H7 (cell line): ENCODE data around the gene CD38. TPM values are rescaled to one million over a fixed set of nuclear protein-coding genes. Genes with fewer than 3 reads are reported as not detected.
"Not testable (repeated sequence)": the region's sequence is repeated elsewhere in the genome, so short reads cannot be mapped to it uniquely, and the experiment has no call there.

Source experiments
- DNase-seq: peaks from one replicate; pipeline ENCODE4 v3.0.0; 2012
- H3K27me3 ChIP-seq: 2 replicates; pipeline ENCODE4 v1.6.0; 2011; ENCODE audit warnings: mild to moderate bottlenecking, low read length; ENCODE audit not compliant: control insufficient read depth, insufficient read depth
- H3K36me3 ChIP-seq: replicated peaks from 2 replicates; pipeline ENCODE4 v1.5.1; 2011; ENCODE audit warnings: low read length; ENCODE audit not compliant: control insufficient read depth, insufficient read depth
- H3K4me3 ChIP-seq: 2 replicates; pipeline ENCODE4 v1.5.1; 2011; ENCODE audit warnings: low read depth, mild to moderate bottlenecking, control low read depth, low read length, moderate library complexity; ENCODE audit not compliant: insufficient read depth
- total RNA-seq: library from RNA; depleted of rRNA; stranded (reverse); fragments of >200 nt; shearing (Covaris generic); gene quantifications from 2 replicates; pipeline ENCODE4 v1.2.3, GENCODE V29; 2014

CD38 gene
- total RNA-seq, 1 experiment from 2014 or later = 1.1 TPM

GRCh38 chr4:15753081-15753480, 25.0 kb upstream of the CD38 start:
- Histone ChIP-seq H3K36me3 (no peaks in the 10 kb centered on the region), H3K4me3 (no peak overlapping the region), H3K27me3 (no peaks in the 10 kb centered on the region)
- no peak for DNase-seq

- no peak for DNase-seq
- H3K36me3 ChIP-seq = no peaks in the 10 kb centered on the region
- no peaks in the 10 kb centered on the region for H3K27me3 ChIP-seq
- no peak overlapping the region for H3K4me3 ChIP-seq
Observed at GRCh38 chr4:15753786-15754185, 24.3 kb upstream of the CD38 start.

GRCh38 chr4:15754323-15754722, 23.8 kb upstream of the CD38 start:
- Histone ChIP-seq H3K27me3 (no peaks in the 10 kb centered on the region), H3K4me3 (no peak overlapping the region), H3K36me3 (no peaks in the 10 kb centered on the region)
- no peak for DNase-seq

DNA sequence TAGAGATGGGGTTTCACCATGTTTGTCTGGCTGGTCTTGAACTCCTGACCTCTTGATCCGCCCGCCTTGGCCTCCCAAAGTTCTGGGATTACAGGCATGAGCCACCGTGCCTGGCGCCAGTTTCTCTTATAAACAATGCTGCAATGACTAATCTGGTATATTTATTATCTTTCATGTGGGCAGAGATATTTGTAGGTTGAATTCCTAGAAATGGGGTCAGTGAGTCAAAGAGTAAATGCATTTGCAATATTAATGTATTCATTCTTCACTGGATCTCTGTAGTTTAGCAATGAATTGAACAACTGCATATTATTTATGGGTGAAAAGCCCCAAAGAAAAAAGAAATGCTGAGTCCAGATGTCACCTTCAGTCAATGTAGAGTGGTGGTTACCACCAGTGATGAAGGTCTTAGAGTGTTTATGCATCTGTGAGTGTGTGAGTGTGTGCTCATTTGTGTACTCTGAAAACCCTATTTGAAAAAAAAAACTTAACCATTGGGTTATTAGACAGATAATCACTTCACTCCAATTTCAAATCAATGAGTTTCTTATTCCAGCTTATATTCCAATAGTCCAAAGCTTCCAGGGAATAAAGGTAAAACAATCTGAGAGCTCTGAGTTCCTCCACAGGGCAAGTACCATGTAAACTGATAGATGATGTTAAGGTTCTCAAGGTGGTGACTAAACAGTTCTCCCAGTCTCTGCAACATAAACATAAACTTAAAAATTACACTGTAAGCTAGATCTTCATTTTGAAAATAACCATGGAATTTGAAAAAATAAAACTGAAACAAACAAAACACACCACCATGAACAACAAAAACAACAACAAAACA, 22.6 kb upstream of the CD38 start:
- Histone ChIP-seq H3K36me3 (no peaks in the 10 kb centered on the region), H3K4me3 (no peak overlapping the region), H3K27me3 (no peaks in the 10 kb centered on the region)
- DNase-seq = no peak

DNA sequence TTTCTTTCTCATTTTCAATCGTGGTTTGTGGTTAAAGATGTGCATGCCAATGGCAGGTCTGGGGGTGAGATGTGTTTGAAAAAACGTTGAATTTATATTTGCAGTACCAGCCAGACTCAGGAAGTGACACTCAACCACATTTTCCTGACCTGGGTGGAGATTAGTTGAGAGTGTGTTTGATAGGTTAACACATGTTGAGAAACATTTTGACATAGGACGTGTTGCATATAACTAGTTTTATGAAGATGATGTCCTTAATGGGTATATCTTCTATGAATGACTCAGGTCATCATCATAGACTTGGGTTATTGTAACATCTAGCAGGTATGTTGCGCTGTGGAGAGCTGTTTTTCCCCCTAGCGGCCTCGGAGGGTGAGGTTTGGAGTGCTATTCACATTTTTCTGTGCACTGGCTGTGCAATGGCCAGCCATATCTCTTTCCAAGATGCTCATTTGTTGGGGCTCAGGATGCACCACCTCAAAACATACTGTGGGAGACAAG, 21.7 kb upstream of the CD38 start:
- no peak for DNase-seq
- Histone ChIP-seq H3K36me3 (no peaks in the 10 kb centered on the region), H3K27me3 (no peaks in the 10 kb centered on the region), H3K4me3 (no peak overlapping the region)

GRCh38 chr4:15757054-15757453, 21.1 kb upstream of the CD38 start:
- Histone ChIP-seq H3K27me3 (no peaks in the 10 kb centered on the region), H3K36me3 (no peaks in the 10 kb centered on the region), H3K4me3 (no peak overlapping the region)
- DNase-seq = no peak

DNA sequence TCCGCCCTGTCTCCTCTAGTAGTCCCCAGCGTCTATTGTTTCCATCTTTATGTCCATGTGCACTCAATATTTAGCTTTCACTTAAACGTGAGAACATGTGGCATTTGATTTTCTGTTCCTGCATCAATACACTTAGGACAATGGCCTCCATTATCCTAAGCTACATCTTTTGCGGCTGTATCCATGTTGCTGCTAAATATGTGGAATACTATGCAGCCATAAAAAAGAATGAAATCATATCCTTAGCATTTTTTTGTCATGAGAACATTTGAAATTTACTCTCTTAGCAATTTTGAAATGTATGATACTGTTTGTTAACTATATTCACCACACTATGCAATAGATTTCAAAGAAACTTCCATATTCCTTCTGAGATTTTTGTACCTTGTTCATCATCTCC, 19.8 kb upstream of the CD38 start:
- no peaks in the 10 kb centered on the region for H3K36me3 ChIP-seq
- no peak overlapping the region for H3K4me3 ChIP-seq
- no peak for DNase-seq
- H3K27me3 ChIP-seq = no peaks in the 10 kb centered on the region

DNA sequence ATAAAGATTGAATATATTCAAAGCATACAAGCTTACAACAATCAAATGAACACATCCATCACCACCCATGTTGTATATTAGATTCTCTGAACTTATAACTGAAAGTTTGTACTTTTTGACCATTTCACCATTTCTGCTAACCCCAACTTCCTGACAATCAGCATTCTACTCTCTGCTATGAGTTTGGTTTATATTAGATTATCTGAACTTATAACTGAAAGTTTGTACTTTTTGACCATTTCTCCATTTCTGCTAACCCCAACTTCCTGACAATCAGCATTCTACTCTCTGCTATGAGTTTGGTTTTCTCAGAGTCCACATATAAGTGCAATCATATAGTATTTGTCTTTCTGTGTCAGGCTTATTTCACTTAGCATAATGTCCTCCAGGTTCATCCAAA, 15.7 kb upstream of the CD38 start:
- not testable (repeated sequence) for H3K27me3 ChIP-seq, H3K36me3 ChIP-seq, H3K4me3 ChIP-seq, DNase-seq

DNA sequence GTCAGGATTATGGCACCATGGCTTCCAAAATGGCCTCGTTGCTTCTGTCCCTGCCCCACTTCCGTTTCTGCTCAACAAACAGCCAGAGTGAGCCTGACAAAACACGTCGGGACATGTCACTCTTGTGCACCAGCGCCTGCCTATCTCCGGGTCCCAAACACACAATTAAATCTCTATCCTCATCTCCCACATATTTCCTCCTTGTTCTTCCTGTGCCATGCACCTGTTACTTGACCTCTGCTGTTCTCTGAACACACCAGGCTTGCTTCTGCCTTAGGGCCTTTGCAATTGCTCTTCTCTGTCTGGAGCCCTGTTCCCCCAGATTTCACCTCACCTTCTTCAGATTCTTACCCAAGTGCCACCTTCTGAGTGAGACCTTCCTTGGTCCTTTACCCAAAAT, 12.7 kb upstream of the CD38 start:
- DNase-seq = no peak
- no peak overlapping the region for H3K4me3 ChIP-seq
- H3K36me3 ChIP-seq = no peaks in the 10 kb centered on the region
- no peaks in the 10 kb centered on the region for H3K27me3 ChIP-seq

DNA sequence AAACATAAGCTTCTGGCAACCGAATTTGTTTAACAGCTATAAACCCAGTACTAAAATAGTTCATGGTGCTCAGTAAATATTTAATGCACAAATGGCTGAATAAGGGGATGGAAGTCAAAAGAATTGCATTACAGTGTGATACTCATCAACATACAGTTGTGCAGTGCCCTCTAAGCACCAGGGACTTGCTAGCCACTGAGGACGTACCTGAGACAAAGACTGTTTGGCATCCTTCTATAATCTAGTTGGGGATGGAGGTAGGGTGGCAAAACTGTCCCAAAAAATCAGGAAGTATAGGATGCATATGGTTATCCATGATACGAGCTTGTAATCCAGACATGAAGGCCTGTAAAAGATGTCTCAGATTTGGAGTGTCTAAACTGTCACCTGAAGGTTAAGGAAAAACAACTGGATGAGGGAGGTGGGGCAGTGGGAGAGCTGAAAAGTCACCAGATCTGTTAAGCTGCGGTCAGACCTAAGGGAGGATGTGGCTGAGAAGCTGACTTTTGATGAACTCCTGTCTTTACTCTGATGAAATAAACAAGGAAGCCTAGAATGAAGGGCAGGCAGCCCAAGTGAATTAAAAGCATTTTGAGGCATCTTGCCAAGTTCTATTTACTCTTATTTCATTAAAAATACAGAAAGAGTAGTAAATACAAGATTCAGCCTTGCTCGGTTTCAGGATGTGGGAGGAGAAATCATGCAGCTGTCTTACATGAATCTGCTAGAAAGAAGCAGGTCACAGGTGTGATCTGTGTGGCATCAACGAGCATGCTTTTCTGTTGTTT, 12.0 kb upstream of the CD38 start:
- DNase-seq = no peak
- no peak overlapping the region for H3K4me3 ChIP-seq
- H3K27me3 ChIP-seq = no peaks in the 10 kb centered on the region
- H3K36me3 ChIP-seq = no peaks in the 10 kb centered on the region

DNA sequence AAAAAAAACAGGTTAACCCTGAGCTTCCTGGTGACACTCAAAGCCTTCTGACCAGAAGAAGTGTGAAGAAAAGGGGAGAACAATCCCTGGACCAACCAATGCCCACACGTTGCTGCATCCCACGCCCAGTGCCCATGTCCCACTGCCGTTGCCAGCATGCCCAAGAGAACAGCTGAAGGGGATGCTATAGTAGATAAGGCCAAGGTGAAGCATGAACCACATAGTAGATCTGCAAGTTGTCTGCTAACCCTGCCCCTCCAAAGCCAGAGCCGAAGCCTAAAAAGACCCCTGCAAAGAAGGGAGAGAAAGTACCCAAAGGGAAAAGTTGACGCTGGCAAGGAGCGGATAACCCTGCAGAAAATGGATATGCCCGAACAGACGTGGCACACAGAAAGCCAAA, 11.3 kb upstream of the CD38 start:
- H3K4me3 ChIP-seq = no peak overlapping the region
- no peaks in the 10 kb centered on the region for H3K27me3 ChIP-seq
- DNase-seq = no peak
- no peaks in the 10 kb centered on the region for H3K36me3 ChIP-seq

DNA sequence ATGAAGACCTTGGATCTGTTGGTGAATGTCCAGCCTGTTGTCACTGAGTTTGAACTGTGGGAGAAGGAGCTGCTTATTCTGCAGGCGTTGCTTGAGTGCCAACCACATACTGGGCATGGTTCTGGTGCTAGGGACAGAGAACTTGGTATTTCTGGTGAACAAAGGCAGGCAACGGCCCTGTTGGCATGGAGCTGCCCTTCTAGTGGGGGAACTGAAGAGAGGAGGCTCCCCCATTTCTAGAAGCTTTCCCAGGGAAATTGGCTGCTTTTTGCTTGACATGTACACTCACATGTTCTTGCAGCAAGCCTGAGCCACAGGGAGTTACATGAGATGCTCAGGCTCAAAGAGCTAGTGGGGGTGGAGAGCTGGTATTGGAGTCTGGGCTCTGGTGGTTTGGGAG, 8.9 kb upstream of the CD38 start:
- H3K27me3 ChIP-seq = no peaks in the 10 kb centered on the region; the same call in 1 of the 2 replicates
- no peak for DNase-seq
- H3K36me3 ChIP-seq = no peaks in the 10 kb centered on the region
- no peak overlapping the region for H3K4me3 ChIP-seq

DNA sequence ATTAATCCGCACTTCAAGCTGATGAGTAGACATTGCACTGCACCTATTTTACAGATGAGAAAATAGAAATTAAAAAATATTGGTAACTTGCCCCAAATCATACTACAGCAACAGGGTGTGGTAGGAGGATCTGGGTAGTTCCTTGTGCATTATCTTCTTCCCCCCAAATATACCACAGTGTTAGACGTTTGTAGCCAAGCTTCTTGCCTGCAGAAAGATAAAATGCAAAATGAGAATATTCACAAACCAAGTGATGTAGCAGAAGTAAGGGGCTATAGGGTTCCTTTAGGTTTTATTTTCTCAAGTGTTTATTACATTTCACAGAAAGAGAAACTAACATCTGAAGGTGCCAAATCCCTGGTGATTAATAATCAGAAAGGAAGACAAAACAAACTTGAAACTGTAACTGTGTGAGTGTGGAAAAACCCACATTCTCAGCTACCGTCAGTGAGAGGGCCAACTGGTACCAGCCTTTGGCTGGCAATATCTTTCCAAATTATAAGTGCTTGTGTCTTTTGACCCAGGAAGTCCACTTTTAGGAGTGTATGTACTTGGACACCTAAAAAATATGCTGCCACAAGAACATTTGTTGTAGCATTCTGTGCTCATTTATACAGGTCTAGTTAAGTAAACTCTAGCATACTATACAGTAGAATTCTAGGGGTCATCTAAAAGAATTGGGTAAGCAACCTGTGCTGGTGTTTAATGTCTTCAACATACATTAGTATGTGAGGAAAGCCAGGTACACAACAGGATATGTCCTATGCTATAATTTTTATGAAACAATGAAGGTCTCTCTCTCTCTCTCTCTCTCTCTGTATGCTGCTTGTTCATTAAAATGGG, 6.7 kb upstream of the CD38 start:
- no peaks in the 10 kb centered on the region for H3K36me3 ChIP-seq
- no peak overlapping the region for H3K4me3 ChIP-seq
- DNase-seq = no peak
- no peaks in the 10 kb centered on the region; the same call in 1 of the 2 replicates for H3K27me3 ChIP-seq

- Histone ChIP-seq H3K36me3 (no peaks in the 10 kb centered on the region), H3K27me3 (peaks cover 21% of the 10 kb centered on the region), H3K4me3 (no peak overlapping the region)
- DNase-seq = no peak
Observed at GRCh38 chr4:15774020-15774420, 4.1 kb upstream of the CD38 start.
